Nephron (organoid): ENCODE data around the gene AP2B1.

Source experiments
- H3K27ac Mint-ChIP-seq, 3 experiments: 2 replicates each; pipeline ENCODE4 v1.8.0; 2020; ENCODE audit warnings: mixed read lengths in 3 of 3, mild to moderate bottlenecking in 2 of 3, moderate library complexity in 1 of 3
- H3K27me3 Mint-ChIP-seq: 2 replicates; pipeline ENCODE4 v1.8.0; 2021; ENCODE audit warnings: low read depth, mild to moderate bottlenecking, moderate library complexity, mixed read lengths
- H3K36me3 Mint-ChIP-seq: 2 replicates; pipeline ENCODE4 v1.8.0; 2020; ENCODE audit warnings: low read depth, mixed read lengths
- H3K4me1 Mint-ChIP-seq: 2 replicates; pipeline ENCODE4 v1.8.0; 2020; ENCODE audit warnings: mixed read lengths
- H3K4me3 Mint-ChIP-seq, 3 experiments: 2 replicates each; pipeline ENCODE4 v1.8.0; 2020; ENCODE audit warnings: mild to moderate bottlenecking in 3 of 3, mixed read lengths in 3 of 3, moderate library complexity in 2 of 3
- H3K9me3 Mint-ChIP-seq: 2 replicates; pipeline ENCODE4 v1.8.0; 2020; ENCODE audit warnings: mixed read lengths
- TF ChIP-seq, protein P1 (sequence below), 3 experiments: fragments of 200-600 bp; sonication (generic); IDR thresholded peaks; one replicate each; pipeline ENCODE4 v1.5.0; 2021; ENCODE audit warnings: antibody characterized with exemption in 3 of 3; ENCODE audit not compliant: unreplicated experiment in 3 of 3

The AP2B1 gene

GRCh38 chr17:35745246-35745645, 158.1 kb downstream of the AP2B1 start:
- Mint-ChIP-seq H3K4me3 (no peak overlapping the region), H3K36me3 (no peaks in the 10 kb centered on the region), H3K9me3 (no peaks in the 10 kb centered on the region), H3K4me1 (peaks cover 5% of the 10 kb centered on the region), H3K27me3 (peaks cover 55% of the 10 kb centered on the region), H3K27ac (no peak overlapping the region)
- TF ChIP-seq, protein P1, sequence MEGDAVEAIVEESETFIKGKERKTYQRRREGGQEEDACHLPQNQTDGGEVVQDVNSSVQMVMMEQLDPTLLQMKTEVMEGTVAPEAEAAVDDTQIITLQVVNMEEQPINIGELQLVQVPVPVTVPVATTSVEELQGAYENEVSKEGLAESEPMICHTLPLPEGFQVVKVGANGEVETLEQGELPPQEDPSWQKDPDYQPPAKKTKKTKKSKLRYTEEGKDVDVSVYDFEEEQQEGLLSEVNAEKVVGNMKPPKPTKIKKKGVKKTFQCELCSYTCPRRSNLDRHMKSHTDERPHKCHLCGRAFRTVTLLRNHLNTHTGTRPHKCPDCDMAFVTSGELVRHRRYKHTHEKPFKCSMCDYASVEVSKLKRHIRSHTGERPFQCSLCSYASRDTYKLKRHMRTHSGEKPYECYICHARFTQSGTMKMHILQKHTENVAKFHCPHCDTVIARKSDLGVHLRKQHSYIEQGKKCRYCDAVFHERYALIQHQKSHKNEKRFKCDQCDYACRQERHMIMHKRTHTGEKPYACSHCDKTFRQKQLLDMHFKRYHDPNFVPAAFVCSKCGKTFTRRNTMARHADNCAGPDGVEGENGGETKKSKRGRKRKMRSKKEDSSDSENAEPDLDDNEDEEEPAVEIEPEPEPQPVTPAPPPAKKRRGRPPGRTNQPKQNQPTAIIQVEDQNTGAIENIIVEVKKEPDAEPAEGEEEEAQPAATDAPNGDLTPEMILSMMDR (IDR thresholded peaks at IDR 0.05; ENCODE audit: unreplicated experiment in 3 of 3): no peak

- peaks cover 5% of the 10 kb centered on the region for H3K4me1 Mint-ChIP-seq
- TF ChIP-seq, protein P1 (IDR thresholded peaks at IDR 0.05; ENCODE audit: unreplicated experiment in 3 of 3): no peak
Observed at GRCh38 chr17:35745749-35746320, 158.7 kb downstream of the AP2B1 start.

GRCh38 chr17:35747540-35748017, 160.5 kb downstream of the AP2B1 start:
- Mint-ChIP-seq H3K9me3 (no peaks in the 10 kb centered on the region), H3K27me3 (peaks cover 45% of the 10 kb centered on the region), H3K27ac (no peak overlapping the region), H3K36me3 (no peaks in the 10 kb centered on the region), H3K4me1 (peaks cover 5% of the 10 kb centered on the region), H3K4me3 (no peak overlapping the region)
- TF ChIP-seq, protein P1 (IDR thresholded peaks at IDR 0.05; ENCODE audit: unreplicated experiment in 3 of 3): peak; percentile 85 to 89 (median 87)

More at GRCh38 chr17:35745749-35746320, 158.7 kb downstream of the AP2B1 start:
- Mint-ChIP-seq H3K27me3 (peaks cover 55% of the 10 kb centered on the region), H3K4me3 (no peak overlapping the region), H3K9me3 (no peaks in the 10 kb centered on the region), H3K36me3 (no peaks in the 10 kb centered on the region), H3K27ac (no peak overlapping the region)

GRCh38 chr17:35748341-35748841, 161.3 kb downstream of the AP2B1 start:
- Mint-ChIP-seq H3K9me3 (no peaks in the 10 kb centered on the region), H3K4me1 (peaks cover 5% of the 10 kb centered on the region), H3K36me3 (no peaks in the 10 kb centered on the region), H3K27ac (no peak overlapping the region), H3K27me3 (peaks cover 44% of the 10 kb centered on the region), H3K4me3 (no peak overlapping the region)
- TF ChIP-seq, protein P1 (IDR thresholded peaks at IDR 0.05; ENCODE audit: unreplicated experiment in 3 of 3): no peak

DNA sequence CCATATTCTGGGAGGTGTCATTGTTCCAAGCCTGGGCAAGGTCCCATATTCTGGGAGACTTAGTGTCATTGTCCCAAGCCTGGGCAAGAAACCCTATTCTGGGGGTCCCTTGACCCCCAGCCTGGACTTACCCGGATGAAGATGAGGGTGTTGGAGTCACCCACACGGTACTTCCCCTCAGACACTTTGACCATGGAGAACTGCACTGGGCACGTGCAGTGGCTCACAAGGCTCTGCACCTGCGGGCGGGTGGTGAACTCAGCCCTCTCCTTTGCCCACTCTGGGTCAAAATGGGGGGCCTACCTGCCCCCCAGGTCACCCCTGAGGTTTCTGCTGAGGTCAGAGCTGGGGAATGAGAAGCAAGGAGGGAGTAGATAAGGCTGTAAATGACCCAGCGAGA, 161.9 kb downstream of the AP2B1 start:
- TF ChIP-seq, protein P1 (IDR thresholded peaks at IDR 0.05; ENCODE audit: unreplicated experiment in 3 of 3): no peak
- no peaks in the 10 kb centered on the region for H3K36me3 Mint-ChIP-seq
- no peak overlapping the region for H3K4me3 Mint-ChIP-seq
- H3K4me1 Mint-ChIP-seq: no peaks in the 10 kb centered on the region
- no peaks in the 10 kb centered on the region for H3K9me3 Mint-ChIP-seq
- H3K27ac Mint-ChIP-seq: no peak overlapping the region
- H3K27me3 Mint-ChIP-seq: peaks cover 38% of the 10 kb centered on the region
